HCT116 (cell line): ENCODE data around the gene CRADD. TPM values are rescaled to one million over a fixed set of nuclear protein-coding genes. Genes with fewer than 3 reads are reported as not detected.

Source experiments
- ATAC-seq: fragments of 200-7000 bp; cut with Tn5 transposase; 2 replicates; pipeline ENCODE4 v1.9.1; 2020; ENCODE audit warnings: mild to moderate bottlenecking, moderate library complexity
- BruUV-seq: library from RNA; stranded (reverse); fragments of 400-500 nt; replicated peaks from 2 replicates; lab custom pipeline; 2021; lab: Mats Ljungman, UMichigan
- CTCF ChIA-PET: fragments of 300-600 bp; sonication (Branson Sonifier 250); formaldehyde crosslinking; loops from one replicate; lab custom pipeline; 2021; ENCODE audit warnings: antibody characterized with exemption; lab: Charles Lee
- POLR2A ChIA-PET: fragments of 300-600, 350-600 bp; sonication (Branson Sonifier 250); formaldehyde crosslinking; loops from one replicate; lab custom pipeline; 2021; ENCODE audit warnings: antibody characterized with exemption; lab: Charles Lee
- RAD21 ChIA-PET, 2 experiments: fragments of 300-600 bp; sonication (Branson Sonifier 250); formaldehyde crosslinking; loops; one replicate each; lab custom pipeline; 2023; ENCODE audit warnings: low total read pairs in 2 of 2; ENCODE audit not compliant: uncharacterized antibody in 2 of 2, unreplicated experiment in 2 of 2, low non-redundant PET in 1 of 2; lab: Charles Lee
- DNase-seq: peaks from one replicate; pipeline ENCODE4 v3.0.0-alpha.2; 2010; ENCODE audit warnings: low read depth, low spot score
- H2AFZ ChIP-seq: fragments of 200-600 bp; shearing (Covaris generic), sonication (generic); 2 replicates; pipeline ENCODE4 v1.6.1; 2017; ENCODE audit warnings: low read depth, mixed run types, mixed read lengths, antibody characterized with exemption, low read length; ENCODE audit not compliant: poor library complexity, severe bottlenecking
- H3K27ac ChIP-seq: 2 replicates; pipeline ENCODE4 v1.5.1; 2012; ENCODE audit warnings: low read depth, low read length
- H3K27me3 ChIP-seq: fragments of 200-600 bp; sonication (generic); 2 replicates; pipeline ENCODE4 v1.6.1; 2016; ENCODE audit warnings: mixed run types, low read length, mixed read lengths; ENCODE audit not compliant: insufficient read depth
- H3K36me3 ChIP-seq, 2 experiments: fragments of 200-500 bp in 1 of 2; fragments of 200-600 bp in 1 of 2; sonication (Bioruptor generic) in 1 of 2; sonication (generic) in 1 of 2; 2 replicates each; pipeline versions ENCODE4 v1.5.1 to v1.6.1; 2014 to 2016; ENCODE audit warnings: low read length in 2 of 2, inconsistent platforms in 1 of 2, mixed read lengths in 1 of 2, mixed run types in 1 of 2; ENCODE audit not compliant: insufficient read depth in 2 of 2, control insufficient read depth in 1 of 2
- H3K4me1 ChIP-seq, 2 experiments: fragments of 200-600 bp in 1 of 2; sonication (generic) in 1 of 2; 2 replicates each; pipeline versions ENCODE4 v1.5.1 to v1.6.1; 2012 to 2017; ENCODE audit warnings: low read length in 2 of 2, inconsistent platforms in 1 of 2, mild to moderate bottlenecking in 1 of 2, mixed read lengths in 1 of 2, mixed run types in 1 of 2, moderate library complexity in 1 of 2; ENCODE audit not compliant: insufficient read depth in 2 of 2, control insufficient read depth in 1 of 2
- H3K4me2 ChIP-seq: fragments of 200-600 bp; sonication (generic); 2 replicates; pipeline ENCODE4 v1.6.1; 2017; ENCODE audit warnings: mixed run types, low read length, mixed read lengths
- H3K4me3 ChIP-seq, 2 experiments: fragments of 200-600 bp in 1 of 2; sonication (generic) in 1 of 2; replicated peaks in 1 of 2; 2 replicates each; pipeline ENCODE4 v1.5.1; 2011 to 2016; ENCODE audit warnings: low read length in 2 of 2, control low read depth in 1 of 2, low read depth in 1 of 2, mild to moderate bottlenecking in 1 of 2, mixed read lengths in 1 of 2, mixed run types in 1 of 2
- H3K79me2 ChIP-seq: fragments of 200-600 bp; sonication (generic); 2 replicates; pipeline ENCODE4 v1.6.1; 2017; ENCODE audit warnings: mild to moderate bottlenecking, mixed run types, low read length, moderate library complexity, mixed read lengths; ENCODE audit not compliant: insufficient read depth
- H3K9ac ChIP-seq: fragments of 200-600 bp; sonication (generic); 2 replicates; pipeline ENCODE4 v1.6.1; 2016; ENCODE audit warnings: low read length, mixed read lengths
- H3K9me2 ChIP-seq: fragments of 200-600 bp; sonication (generic), shearing (Covaris generic); 2 replicates; pipeline ENCODE4 v1.6.1; 2017; ENCODE audit warnings: mixed run types, mild to moderate bottlenecking, moderate library complexity; ENCODE audit not compliant: insufficient read depth
- H3K9me3 ChIP-seq, 2 experiments: fragments of 200-500 bp in 1 of 2; fragments of 200-600 bp in 1 of 2; sonication (Bioruptor generic) in 1 of 2; sonication (generic) in 1 of 2; 2 replicates each; pipeline ENCODE4 v1.6.1; 2014 to 2017; ENCODE audit warnings: low read length in 2 of 2, mixed read lengths in 2 of 2, inconsistent platforms in 1 of 2, low read depth in 1 of 2, mild to moderate bottlenecking in 1 of 2, mixed run types in 1 of 2, moderate library complexity in 1 of 2; ENCODE audit not compliant: control insufficient read depth in 1 of 2, insufficient read depth in 1 of 2
- H4K20me1 ChIP-seq: fragments of 200-600 bp; sonication (generic), shearing (Covaris generic); 2 replicates; pipeline ENCODE4 v1.6.1; 2017; ENCODE audit warnings: mixed run types, mild to moderate bottlenecking, moderate library complexity; ENCODE audit not compliant: insufficient read depth
- CBX3 ChIP-seq: IDR thresholded peaks from 2 replicates; pipeline ENCODE4 v1.6.1; 2012; ENCODE audit warnings: low read depth
- CEBPB ChIP-seq: IDR thresholded peaks from 2 replicates; pipeline ENCODE4 v1.6.1; 2012; ENCODE audit warnings: low read depth
- CTCF ChIP-seq, 3 experiments: fragments of 200-600 bp in 1 of 3; sonication (generic) in 1 of 3; IDR thresholded peaks in 2 of 3; conservative IDR thresholded peaks in 1 of 3; 2 replicates each; pipeline ENCODE4 v1.5.1; 2012 to 2017; ENCODE audit warnings: low read depth in 2 of 3, low read length in 2 of 3, antibody characterized with exemption in 1 of 3, borderline replicate concordance in 1 of 3, control low read depth in 1 of 3, mild to moderate bottlenecking in 1 of 3, mixed read lengths in 1 of 3, mixed run types in 1 of 3, moderate library complexity in 1 of 3; ENCODE audit not compliant: insufficient read depth in 1 of 3
- ELF1 ChIP-seq: IDR thresholded peaks from 2 replicates; pipeline ENCODE4 v1.6.1; 2012; ENCODE audit warnings: low read depth, borderline replicate concordance
- EZH2 ChIP-seq: fragments of 200-600 bp; sonication (generic); IDR thresholded peaks from 2 replicates; pipeline ENCODE4 v1.6.1; 2017; ENCODE audit warnings: antibody characterized with exemption, mixed run types
- FOSL1 ChIP-seq: IDR thresholded peaks from 2 replicates; pipeline ENCODE4 v1.6.1; 2012; ENCODE audit warnings: low read depth
- POLR2AphosphoS5 ChIP-seq: IDR thresholded peaks from 2 replicates; pipeline ENCODE4 v1.6.1; 2011; ENCODE audit warnings: mild to moderate bottlenecking, low read depth, low read length, moderate library complexity
- RAD21 ChIP-seq: IDR thresholded peaks from 2 replicates; pipeline ENCODE4 v1.6.1; 2012; ENCODE audit warnings: low read depth, mild to moderate bottlenecking
- SIN3A ChIP-seq: IDR thresholded peaks from 2 replicates; pipeline ENCODE4 v1.6.1; 2012; ENCODE audit warnings: low read depth
- SP1 ChIP-seq: IDR thresholded peaks from 2 replicates; pipeline ENCODE4 v1.6.1; 2012; ENCODE audit warnings: low read depth
- SRF ChIP-seq: IDR thresholded peaks from 2 replicates; pipeline ENCODE4 v1.6.1; 2012; ENCODE audit warnings: low read depth
- TCF7L2 ChIP-seq: IDR thresholded peaks from 2 replicates; pipeline ENCODE4 v1.7.0; 2011; ENCODE audit warnings: borderline replicate concordance, inconsistent platforms; ENCODE audit not compliant: insufficient read depth, insufficient read length; ENCODE audit errors: extremely low read depth
- YY1 ChIP-seq: IDR thresholded peaks from 2 replicates; pipeline ENCODE4 v1.6.1; 2011; ENCODE audit warnings: low read length, low read depth, moderate library complexity, mild to moderate bottlenecking; ENCODE audit not compliant: insufficient replicate concordance; ENCODE audit errors: extremely low read depth
- ZNF274 ChIP-seq: fragments of 200-500 bp; sonication (Bioruptor generic); IDR thresholded peaks from 2 replicates; pipeline ENCODE4 v1.6.1; 2014; ENCODE audit warnings: mild to moderate bottlenecking, low read depth, low read length, inconsistent platforms
- intact Hi-C: fragments of 100-400 bp; cut with micrococcal nuclease; formaldehyde crosslinking; loops from 2 replicates; pipeline ENCODE4 v1.10.0; 2022
- total RNA-seq: library from RNA; stranded (reverse); gene quantifications from one replicate; pipeline ENCODE4 v1.2.1, GENCODE V29; 2021; ENCODE audit not compliant: unreplicated experiment

Gene CRADD
- total RNA-seq, 1 experiment from 2014 or later = 12.2 TPM

- Histone ChIP-seq H3K4me2 (no peak overlapping the region), H3K27ac (no peak overlapping the region)
- CTCF ChIA-PET = no interaction called here
Observed at GRCh38 chr12:93813972-93814821, 137.0 kb downstream of the CRADD start.

GRCh38 chr12:93818488-93819049 is 141.4 kb downstream of the CRADD start:
- CTCF ChIA-PET = no interaction called here

More at GRCh38 chr12:93813972-93814821, 137.0 kb downstream of the CRADD start:
- RAD21 ChIA-PET = no interaction called here
- Histone ChIP-seq H3K27me3 (no peaks in the 10 kb centered on the region), H3K36me3 (no peaks in the 10 kb centered on the region), H4K20me1 (no peaks in the 10 kb centered on the region), H2AFZ (no peak overlapping the region)
- no peak for ATAC-seq
- DNase-seq = no peak
- POLR2A ChIA-PET = no interaction called here
- BruUV-seq = no TSS peak
- TF ChIP-seq EZH2 = no peak
- no peak for TF ChIP-seq SIN3A
- TF ChIP-seq, all 23 proteins: peak for 0
- no peak overlapping the region for H3K4me3 ChIP-seq
- no peaks in the 10 kb centered on the region for H3K9me3 ChIP-seq
- no peaks in the 10 kb centered on the region for H3K9me2 ChIP-seq
- H3K4me1 ChIP-seq = peaks cover 0 to 8% of the 10 kb centered on the region in 2 experiments; a peak in 1 of 4 replicates
- no peaks in the 10 kb centered on the region for H3K79me2 ChIP-seq
- intact Hi-C loops = no loop called here
- no peak overlapping the region for H3K9ac ChIP-seq

More at GRCh38 chr12:93818488-93819049, 141.4 kb downstream of the CRADD start:
- no peaks in the 10 kb centered on the region for H3K27me3 ChIP-seq
- H3K4me1 ChIP-seq = no peaks in the 10 kb centered on the region; a peak in 1 of 4 replicates
- no peaks in the 10 kb centered on the region for H4K20me1 ChIP-seq
- no peaks in the 10 kb centered on the region for H3K36me3 ChIP-seq
- POLR2A ChIA-PET = no interaction called here
- no TSS peak for BruUV-seq
- no peak overlapping the region for H3K4me3 ChIP-seq
- H3K79me2 ChIP-seq = no peaks in the 10 kb centered on the region
- H2AFZ ChIP-seq = no peak overlapping the region
- intact Hi-C loops = no loop called here
- no peak overlapping the region for H3K27ac ChIP-seq
- H3K4me2 ChIP-seq = no peak overlapping the region
- no peak overlapping the region for H3K9ac ChIP-seq
- TF ChIP-seq RAD21 (no peak), CTCF (IDR thresholded peaks at IDR 0.05 in 2 of 3, conservative IDR thresholded peaks at IDR 0.05 in 1 of 3; ENCODE audit: borderline replicate concordance in 1 of 3, insufficient read depth in 1 of 3, low read depth in 2 of 3, low read length in 2 of 3) (no peak), TCF7L2 (no peak), CBX3 (no peak), YY1 (no peak), CEBPB (no peak), ZNF274 (no peak), ELF1 (no peak), FOSL1 (no peak), SP1 (no peak), SRF (no peak), EZH2 (no peak), POLR2AphosphoS5 (no peak)
- RAD21 ChIA-PET = no interaction called here
- no peak for DNase-seq
- ATAC-seq = no peak
- no peaks in the 10 kb centered on the region for H3K9me2 ChIP-seq
- no peaks in the 10 kb centered on the region for H3K9me3 ChIP-seq
